Islet of Langerhans (tissue), 1 donor: ENCODE data around the gene PAFAH1B1.
"Not testable (repeated sequence)": the region's sequence is repeated elsewhere in the genome, so short reads cannot be mapped to it uniquely, and the experiment has no call there.

Experiments
- FAIRE-seq: peaks from one replicate; lab custom pipeline; 2011; peaks lifted over from hg19 to GRCh38; lab: Jason Lieb, UNC

The PAFAH1B1 gene

GRCh38 chr17:2635675-2636074 is 42.2 kb downstream of the PAFAH1B1 start:
- no peak for FAIRE-seq

- FAIRE-seq = peak; percentile 33
Measured at GRCh38 chr17:2636169-2636930, 42.9 kb downstream of the PAFAH1B1 start.

GRCh38 chr17:2637422-2637821 is 44.0 kb downstream of the PAFAH1B1 start:
- no peak for FAIRE-seq

- no peak for FAIRE-seq
Measured at GRCh38 chr17:2644971-2645370, 51.5 kb downstream of the PAFAH1B1 start.

- no peak for FAIRE-seq
Measured at GRCh38 chr17:2647957-2648356, 54.5 kb downstream of the PAFAH1B1 start.

GRCh38 chr17:2649191-2649590 is 55.7 kb downstream of the PAFAH1B1 start:
- no peak for FAIRE-seq

GRCh38 chr17:2652911-2653310 is 59.5 kb downstream of the PAFAH1B1 start:
- not testable (repeated sequence) for FAIRE-seq

- FAIRE-seq = no peak
Measured at GRCh38 chr17:2655546-2655945, 62.1 kb downstream of the PAFAH1B1 start.

- FAIRE-seq = no peak
Measured at GRCh38 chr17:2656283-2656682, 62.8 kb downstream of the PAFAH1B1 start.

- FAIRE-seq = not testable (repeated sequence)
Measured at GRCh38 chr17:2659337-2659736, 65.9 kb downstream of the PAFAH1B1 start.

- not testable (repeated sequence) for FAIRE-seq
Measured at GRCh38 chr17:2660410-2660809, 67.0 kb downstream of the PAFAH1B1 start.

GRCh38 chr17:2672026-2672425 is 78.6 kb downstream of the PAFAH1B1 start:
- FAIRE-seq = no peak

- not testable (repeated sequence) for FAIRE-seq
Measured at GRCh38 chr17:2679247-2679646, 85.8 kb downstream of the PAFAH1B1 start.

- FAIRE-seq = no peak
Measured at GRCh38 chr17:2680961-2681360, 87.5 kb downstream of the PAFAH1B1 start.

- peak; percentile 79 for FAIRE-seq
Measured at GRCh38 chr17:2681650-2682049, 88.2 kb downstream of the PAFAH1B1 start.

- FAIRE-seq = no peak
Measured at GRCh38 chr17:2682176-2682938, 88.9 kb downstream of the PAFAH1B1 start.

- FAIRE-seq = no peak
Measured at GRCh38 chr17:2683912-2684311, 90.5 kb downstream of the PAFAH1B1 start.

- no peak for FAIRE-seq
Measured at GRCh38 chr17:2684549-2684948, 91.1 kb downstream of the PAFAH1B1 start.

GRCh38 chr17:2685696-2686095 is 92.2 kb downstream of the PAFAH1B1 start:
- FAIRE-seq = no peak

GRCh38 chr17:2687074-2687418 is 93.6 kb downstream of the PAFAH1B1 start:
- no peak for FAIRE-seq

- no peak for FAIRE-seq
Measured at GRCh38 chr17:2688351-2689342, 95.2 kb downstream of the PAFAH1B1 start.

GRCh38 chr17:2689411-2690164 is 96.1 kb downstream of the PAFAH1B1 start:
- FAIRE-seq = no peak
